ENCODE measurements around the gene NSG1.

NSG1 gene

DNA sequence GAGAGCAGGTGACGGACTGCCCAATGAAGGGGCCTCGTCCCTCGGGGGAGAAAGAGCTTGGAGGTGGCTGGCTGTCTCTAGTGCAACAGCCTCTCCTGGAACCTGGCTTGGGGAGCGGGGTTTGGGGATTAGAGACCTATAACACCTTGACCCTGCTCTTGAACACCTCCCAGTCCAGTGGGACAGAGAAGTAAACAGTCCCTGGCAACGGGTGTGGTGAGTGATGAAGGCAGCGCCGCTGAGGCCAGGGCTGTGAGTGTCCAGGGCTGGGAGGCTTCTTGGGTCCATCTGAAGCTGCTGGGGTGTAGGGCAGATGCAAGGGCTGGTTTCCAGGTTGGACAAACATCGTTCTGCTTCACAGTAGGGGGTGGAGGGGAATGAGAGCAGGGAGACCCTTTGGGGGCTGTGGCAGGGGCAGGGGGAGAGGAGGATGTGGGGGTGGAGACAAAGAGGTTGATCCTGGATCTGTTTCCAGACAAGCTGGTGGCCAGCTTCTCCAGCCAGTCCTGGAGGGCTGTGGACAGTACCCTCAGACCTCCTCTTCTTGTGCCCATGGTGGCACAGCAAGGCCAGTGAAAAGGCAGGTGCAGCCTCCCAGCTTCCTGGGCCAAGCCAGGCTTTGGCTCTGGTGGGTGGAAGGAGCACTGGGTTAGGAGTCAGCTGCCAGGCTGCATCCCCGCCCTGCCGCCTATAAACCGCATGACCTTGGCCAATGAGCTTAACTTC lies 3.8 kb downstream of the NSG1 start:
- Histone ChIP-seq H3F3A (ENCODE audit: low read depth) (no peaks in the 10 kb centered on the region), H3K9me2 (replicated peaks; ENCODE audit: low read depth, low read length) (no peaks in the 10 kb centered on the region), H3K9me3 (ENCODE audit: insufficient read depth, low read depth, low read length) (no peaks in the 10 kb centered on the region), H3K27me3 (ENCODE audit: insufficient read depth, low read length, poor library complexity, severe bottlenecking) (peaks cover 20% of the 10 kb centered on the region), H3K4me1 (ENCODE audit: insufficient read depth, low read length, poor library complexity, severe bottlenecking) (peaks cover 4% of the 10 kb centered on the region), H3K4me3 (ENCODE audit: low read length, poor library complexity, severe bottlenecking) (no peak overlapping the region), H3K36me3 (ENCODE audit: insufficient read depth, low read length) (no peaks in the 10 kb centered on the region), H3K9ac (ENCODE audit: low read depth, low read length, poor library complexity, severe bottlenecking) (no peak overlapping the region), H3K79me2 (ENCODE audit: insufficient read depth, low read length) (no peaks in the 10 kb centered on the region), H3K4me2 (ENCODE audit: low read depth, low read length, poor library complexity, severe bottlenecking) (no peak overlapping the region), H2AFZ (ENCODE audit: low read length) (no peak overlapping the region), H4K20me1 (ENCODE audit: insufficient read depth, low read length, poor library complexity, severe bottlenecking) (no peaks in the 10 kb centered on the region)
- no peak for TF ChIP-seq CTCF (conservative IDR thresholded peaks at IDR 0.05; ENCODE audit: low read length)
- no peak for TF ChIP-seq EZH2phosphoT487 (IDR thresholded peaks at IDR 0.05; ENCODE audit: borderline replicate concordance)

DNA sequence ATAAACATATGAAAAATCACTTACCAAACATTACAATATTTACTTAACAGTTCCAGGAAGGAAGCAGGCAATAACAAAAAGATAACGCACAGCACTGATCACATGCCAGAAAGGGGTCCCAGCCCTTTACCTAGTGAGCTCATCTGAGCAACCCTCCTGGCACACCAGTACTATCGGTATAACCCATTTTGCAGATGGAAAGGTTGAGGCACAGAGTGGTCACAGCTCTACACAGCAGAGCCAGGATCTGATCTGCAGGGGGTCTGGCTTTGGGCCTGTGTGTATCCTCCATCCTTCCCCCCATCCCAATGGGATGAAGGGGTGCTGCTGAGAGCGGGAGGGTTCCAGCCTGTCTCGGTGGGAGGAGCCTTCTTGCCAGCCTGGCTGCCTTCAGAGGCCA lies 5.0 kb downstream of the NSG1 start:
- H3K9ac ChIP-seq (ENCODE audit: low read depth, low read length, poor library complexity, severe bottlenecking) = no peak overlapping the region
- H3K27me3 ChIP-seq (ENCODE audit: insufficient read depth, low read length, poor library complexity, severe bottlenecking) = peaks cover 8% of the 10 kb centered on the region
- no peaks in the 10 kb centered on the region for H4K20me1 ChIP-seq (ENCODE audit: insufficient read depth, low read length, poor library complexity, severe bottlenecking)
- no peak for TF ChIP-seq CTCF (conservative IDR thresholded peaks at IDR 0.05; ENCODE audit: low read length)
- TF ChIP-seq EZH2phosphoT487 (IDR thresholded peaks at IDR 0.05; ENCODE audit: borderline replicate concordance) = no peak
- H3K9me3 ChIP-seq (ENCODE audit: insufficient read depth, low read depth, low read length) = no peaks in the 10 kb centered on the region
- H3K36me3 ChIP-seq (ENCODE audit: insufficient read depth, low read length) = no peaks in the 10 kb centered on the region
- H3K4me1 ChIP-seq (ENCODE audit: insufficient read depth, low read length, poor library complexity, severe bottlenecking) = no peaks in the 10 kb centered on the region
- no peaks in the 10 kb centered on the region for H3F3A ChIP-seq (ENCODE audit: low read depth)
- no peaks in the 10 kb centered on the region for H3K79me2 ChIP-seq (ENCODE audit: insufficient read depth, low read length)
- H3K4me2 ChIP-seq (ENCODE audit: low read depth, low read length, poor library complexity, severe bottlenecking) = no peak overlapping the region
- no peak overlapping the region for H2AFZ ChIP-seq (ENCODE audit: low read length)
- no peaks in the 10 kb centered on the region for H3K9me2 ChIP-seq (replicated peaks; ENCODE audit: low read depth, low read length)
- H3K4me3 ChIP-seq (ENCODE audit: low read length, poor library complexity, severe bottlenecking) = no peak overlapping the region

- no peaks in the 10 kb centered on the region for H3F3A ChIP-seq (ENCODE audit: low read depth)
- H3K27me3 ChIP-seq (ENCODE audit: insufficient read depth, low read length, poor library complexity, severe bottlenecking) = peaks cover under 1% of the 10 kb centered on the region
- H2AFZ ChIP-seq (ENCODE audit: low read length) = no peak overlapping the region
- no peaks in the 10 kb centered on the region for H3K9me2 ChIP-seq (replicated peaks; ENCODE audit: low read depth, low read length)
- no peaks in the 10 kb centered on the region for H3K9me3 ChIP-seq (ENCODE audit: insufficient read depth, low read depth, low read length)
- no peaks in the 10 kb centered on the region for H3K79me2 ChIP-seq (ENCODE audit: insufficient read depth, low read length)
- H4K20me1 ChIP-seq (ENCODE audit: insufficient read depth, low read length, poor library complexity, severe bottlenecking) = no peaks in the 10 kb centered on the region
- H3K36me3 ChIP-seq (ENCODE audit: insufficient read depth, low read length) = no peaks in the 10 kb centered on the region
- H3K9ac ChIP-seq (ENCODE audit: low read depth, low read length, poor library complexity, severe bottlenecking) = no peak overlapping the region
- no peaks in the 10 kb centered on the region for H3K4me1 ChIP-seq (ENCODE audit: insufficient read depth, low read length, poor library complexity, severe bottlenecking)
- no peak overlapping the region for H3K4me3 ChIP-seq (ENCODE audit: low read length, poor library complexity, severe bottlenecking)
- H3K4me2 ChIP-seq (ENCODE audit: low read depth, low read length, poor library complexity, severe bottlenecking) = no peak overlapping the region
- TF ChIP-seq EZH2phosphoT487 (IDR thresholded peaks at IDR 0.05; ENCODE audit: borderline replicate concordance) = no peak
- TF ChIP-seq CTCF (conservative IDR thresholded peaks at IDR 0.05; ENCODE audit: low read length) = no peak
These were observed 5.7 kb downstream of the NSG1 start for GRCh38 chr4:4392501-4393183.
